Liver (tissue), 9 donors: ENCODE measurements around the gene MYBPC3. TPM values are rescaled to one million over a fixed set of nuclear protein-coding genes. Genes with fewer than 3 reads are reported as not detected.

Experiments
- DNase-seq: peaks from one replicate; pipeline ENCODE4 v3.0.0-alpha.2; 2017; ENCODE audit warnings: low spot score
- H3K27ac ChIP-seq, 2 donors: one replicate each; pipeline ENCODE4 v1.7.0; 2013; ENCODE audit warnings: inconsistent platforms in 2 of 2, low read length in 2 of 2, control low read depth in 1 of 2, low read depth in 1 of 2, mild to moderate bottlenecking in 1 of 2
- H3K27me3 ChIP-seq, 4 donors: one replicate each; pipeline versions ENCODE4 v1.6.1 to v1.7.0; 2013; ENCODE audit warnings: low read length in 3 of 4, inconsistent platforms in 1 of 4, mild to moderate bottlenecking in 1 of 4, moderate library complexity in 1 of 4; ENCODE audit not compliant: control insufficient read depth in 4 of 4, insufficient read depth in 4 of 4
- H3K36me3 ChIP-seq, 4 donors: one replicate each; pipeline versions ENCODE4 v1.6.1 to v1.7.0; 2013; ENCODE audit warnings: low read length in 3 of 4, mild to moderate bottlenecking in 3 of 4, low read depth in 1 of 4, moderate library complexity in 1 of 4; ENCODE audit not compliant: control insufficient read depth in 4 of 4, insufficient read depth in 3 of 4
- H3K4me1 ChIP-seq, 4 donors: one replicate each; pipeline versions ENCODE4 v1.6.1 to v1.7.0; 2013; ENCODE audit warnings: low read length in 3 of 4, mild to moderate bottlenecking in 3 of 4, moderate library complexity in 1 of 4; ENCODE audit not compliant: control insufficient read depth in 4 of 4, insufficient read depth in 4 of 4
- H3K4me3 ChIP-seq, 3 donors: one replicate each; pipeline versions ENCODE4 v1.6.1 to v1.7.0; 2013; ENCODE audit warnings: low read length in 3 of 3, control low read depth in 1 of 3, low read depth in 1 of 3, mild to moderate bottlenecking in 1 of 3
- H3K9ac ChIP-seq, 2 donors: one replicate each; pipeline ENCODE4 v1.7.0; 2013; ENCODE audit warnings: low read length in 2 of 2, mild to moderate bottlenecking in 2 of 2, moderate library complexity in 2 of 2, control low read depth in 1 of 2, low read depth in 1 of 2
- H3K9me3 ChIP-seq, 4 donors: one replicate each; pipeline versions ENCODE4 v1.6.1 to v1.7.0; 2013; ENCODE audit warnings: low read length in 3 of 4; ENCODE audit not compliant: control insufficient read depth in 4 of 4
- ATF3 ChIP-seq: IDR thresholded peaks from 2 replicates; pipeline ENCODE4 v1.6.1; 2016; ENCODE audit warnings: antibody characterized with exemption
- CTCF ChIP-seq: fragments of 150-350 bp; IDR thresholded peaks from 2 replicates; pipeline ENCODE4 v1.5.1; 2017; ENCODE audit warnings: improper control_type of control experiment, low read depth, low read length; ENCODE audit not compliant: missing input control
- FOXA1 ChIP-seq: IDR thresholded peaks from 2 replicates; pipeline ENCODE4 v1.6.1; 2016; ENCODE audit warnings: antibody characterized with exemption
- GABPA ChIP-seq, 2 donors: IDR thresholded peaks in 1 of 2; conservative IDR thresholded peaks in 1 of 2; 2 replicates each; pipeline ENCODE4 v1.6.1; 2016; ENCODE audit warnings: antibody characterized with exemption in 2 of 2, mild to moderate bottlenecking in 1 of 2, moderate library complexity in 1 of 2
- HNF4A ChIP-seq, 2 donors: conservative IDR thresholded peaks; 2 replicates each; pipeline ENCODE4 v1.6.1; 2016; ENCODE audit warnings: antibody characterized with exemption in 2 of 2, mild to moderate bottlenecking in 2 of 2
- JUND ChIP-seq, 2 donors: IDR thresholded peaks; 2 replicates each; pipeline ENCODE4 v1.6.1; 2016; ENCODE audit warnings: antibody characterized with exemption in 2 of 2
- NR2F2 ChIP-seq: IDR thresholded peaks from 2 replicates; pipeline ENCODE4 v1.6.1; 2016; ENCODE audit warnings: antibody characterized with exemption
- RAD21 ChIP-seq, 2 donors: IDR thresholded peaks; 2 replicates each; pipeline ENCODE4 v1.6.1; 2016; ENCODE audit warnings: antibody characterized with exemption in 2 of 2, mild to moderate bottlenecking in 2 of 2
- REST ChIP-seq: IDR thresholded peaks from 2 replicates; pipeline ENCODE4 v1.6.1; 2016; ENCODE audit warnings: antibody characterized with exemption, mild to moderate bottlenecking
- RXRA ChIP-seq, 2 donors: IDR thresholded peaks; 2 replicates each; pipeline ENCODE4 v1.6.1; 2017 to 2018; ENCODE audit warnings: antibody characterized with exemption in 2 of 2, mild to moderate bottlenecking in 1 of 2
- SP1 ChIP-seq: IDR thresholded peaks from 2 replicates; pipeline ENCODE4 v1.6.1; 2018; ENCODE audit warnings: antibody characterized with exemption, mild to moderate bottlenecking
- ZBTB33 ChIP-seq: IDR thresholded peaks from 2 replicates; pipeline ENCODE4 v1.6.1; 2016; ENCODE audit warnings: antibody characterized with exemption
- WGBS: extraction: QIAGEN DNeasy Blood & Tissue Kit; methylation state at CpG from one replicate; pipeline ENCODE4 v1.1.7; 2013; 5-methylcytosine and 5-hydroxymethylcytosine counted together
- polyA plus RNA-seq, 2 donors: library from polyadenylated mRNA; stranded (reverse) in 1 of 2; unstranded in 1 of 2; fragments of 200-250 nt in 1 of 2; fragments of >200 nt in 1 of 2; fragmentation: Nextera tagmentation in 1 of 2; extraction: Ambion mirVana in 1 of 2; gene quantifications; one replicate each; pipeline versions ENCODE4 v1.2.1 to v1.2.3, GENCODE V29; 2013 to 2015
- total RNA-seq, 2 donors: library from RNA; depleted of rRNA; stranded (reverse); fragments of >200 nt; gene quantifications; one replicate each; pipeline ENCODE4 v1.2.3, GENCODE V29; 2014
- donor health status: healthy.
- donor health status: healthy.
- donor health status: healthy.
- donor health status: healthy.
- donor health status: healthy.

Gene MYBPC3
- total and polyA plus RNA-seq, 4 donors = 0.01 to 0.25 TPM; not detected in 2

- TF ChIP-seq GABPA (IDR thresholded peaks at IDR 0.05 in 1 of 2, conservative IDR thresholded peaks at IDR 0.05 in 1 of 2) (no peak), JUND (IDR thresholded peaks at IDR 0.05) (no peak), CTCF (no peak), HNF4A (conservative IDR thresholded peaks at IDR 0.05) (no peak), ATF3 (no peak), RAD21 (IDR thresholded peaks at IDR 0.05) (no peak)
- Histone ChIP-seq H3K9ac (no peak overlapping the region), H3K36me3 (peaks cover 11 to 53% (median 31%) of the 10 kb centered on the region in 4 donors), H3K27me3 (no peaks in the 10 kb centered on the region), H3K9me3 (no peaks in the 10 kb centered on the region), H3K4me3 (no peak overlapping the region), H3K4me1 (no peaks in the 10 kb centered on the region), H3K27ac (no peak overlapping the region)
- WGBS = 96% methylated on average over 5 of the region's 5 CpGs
- no peak for DNase-seq
Measured at GRCh38 chr11:47314992-47315391, 37.5 kb downstream of the MYBPC3 start.

GRCh38 chr11:47308050-47308823 lies 44.3 kb downstream of the MYBPC3 start:
- Histone ChIP-seq H3K9me3 (no peaks in the 10 kb centered on the region), H3K4me3 (no peak overlapping the region), H3K9ac (no peak overlapping the region), H3K36me3 (peaks cover 8 to 65% (median 41%) of the 10 kb centered on the region in 4 donors), H3K27me3 (no peaks in the 10 kb centered on the region), H3K4me1 (peaks cover 0 to 14% (median 10%) of the 10 kb centered on the region in 4 donors), H3K27ac (no peak overlapping the region)
- DNase-seq = no peak
- 71% methylated on average over 6 of the region's 6 CpGs for WGBS
- TF ChIP-seq RXRA (IDR thresholded peaks at IDR 0.05) (no peak), HNF4A (conservative IDR thresholded peaks at IDR 0.05) (peak; percentile 46 to 58), NR2F2 (no peak), FOXA1 (no peak), SP1 (peak; percentile 18), REST (no peak), ZBTB33 (no peak)
